Keratinocyte (primary cell): ENCODE data around the gene ZNF195. TPM values are rescaled to one million over a fixed set of nuclear protein-coding genes. Genes with fewer than 3 reads are reported as not detected.

ENCODE experiments used
- DNase-seq: peaks from one replicate; pipeline ENCODE4 v3.0.0-alpha.2; 2011; ENCODE audit warnings: low read depth, missing footprints, low spot score
- FAIRE-seq: peaks from 2 replicates; lab custom pipeline; 2011; peaks lifted over from hg19 to GRCh38; lab: Jason Lieb, UNC
- H2AFZ ChIP-seq: 2 replicates; pipeline ENCODE4 v1.6.0; 2012; ENCODE audit warnings: low read length, control low read depth, inconsistent platforms; ENCODE audit not compliant: control insufficient read depth
- H3K27ac ChIP-seq: 2 replicates; pipeline ENCODE4 v1.5.1; 2011; ENCODE audit warnings: low read length; ENCODE audit not compliant: control insufficient read depth, insufficient read depth
- H3K27me3 ChIP-seq: 3 replicates; pipeline ENCODE4 v1.6.0; 2011; ENCODE audit warnings: low read length; ENCODE audit not compliant: control insufficient read depth, insufficient read depth; ENCODE audit errors: extremely low read depth
- H3K36me3 ChIP-seq, 2 experiments: 2 replicates in 1 of 2; 3 replicates in 1 of 2; pipeline ENCODE4 v1.5.1; 2011; ENCODE audit warnings: low read length in 2 of 2, mild to moderate bottlenecking in 1 of 2; ENCODE audit not compliant: control insufficient read depth in 2 of 2, insufficient read depth in 2 of 2; ENCODE audit errors: extremely low read depth in 1 of 2
- H3K4me1 ChIP-seq: 3 replicates; pipeline ENCODE4 v1.5.1; 2011; ENCODE audit warnings: low read length; ENCODE audit not compliant: control insufficient read depth, insufficient read depth; ENCODE audit errors: extremely low read depth
- H3K4me2 ChIP-seq: 3 replicates; pipeline ENCODE4 v1.6.0; 2011; ENCODE audit warnings: low read depth, low read length; ENCODE audit not compliant: control insufficient read depth, insufficient read depth; ENCODE audit errors: extremely low read depth
- H3K4me3 ChIP-seq, 3 experiments: fragments of 200-600 bp in 1 of 3; sonication (generic) in 1 of 3; 2 replicates in 2 of 3; 3 replicates in 1 of 3; pipeline ENCODE4 v1.5.1; 2011 to 2016; ENCODE audit warnings: low read length in 3 of 3, mild to moderate bottlenecking in 3 of 3, control low read depth in 2 of 3, inconsistent platforms in 1 of 3, low read depth in 1 of 3, mixed read lengths in 1 of 3, mixed run types in 1 of 3, moderate library complexity in 1 of 3; ENCODE audit not compliant: control insufficient read depth in 2 of 3, insufficient read depth in 2 of 3; ENCODE audit errors: extremely low read depth in 1 of 3
- H3K79me2 ChIP-seq: 2 replicates; pipeline ENCODE4 v1.6.0; 2012; ENCODE audit warnings: low read length; ENCODE audit not compliant: control insufficient read depth, insufficient read depth
- H3K9ac ChIP-seq: 3 replicates; pipeline ENCODE4 v1.6.0; 2011; ENCODE audit warnings: low read length; ENCODE audit not compliant: control insufficient read depth, insufficient read depth; ENCODE audit errors: extremely low read depth
- H3K9me1 ChIP-seq: 3 replicates; pipeline ENCODE4 v1.6.0; 2011; ENCODE audit warnings: low read length; ENCODE audit not compliant: control insufficient read depth, insufficient read depth; ENCODE audit errors: extremely low read depth
- H3K9me3 ChIP-seq: 2 replicates; pipeline ENCODE4 v1.5.1; 2012; ENCODE audit warnings: low read depth, low read length; ENCODE audit not compliant: control insufficient read depth
- H4K20me1 ChIP-seq: 3 replicates; pipeline ENCODE4 v1.6.0; 2011; ENCODE audit warnings: low read length; ENCODE audit not compliant: control insufficient read depth, insufficient read depth; ENCODE audit errors: extremely low read depth
- EZH2 ChIP-seq: IDR thresholded peaks from one replicate; pipeline ENCODE4 v1.6.1; 2012; ENCODE audit warnings: inconsistent platforms, mild to moderate bottlenecking, low read length, moderate library complexity
- dilution Hi-C: fragments of 300-500 bp; cut with MboI; formaldehyde crosslinking; loops from one replicate; pipeline ENCODE4 v1.7.0; 2020; ENCODE audit warnings: low sequenced_read_pairs; ENCODE audit not compliant: extremely low pct_ligation_motif_present
- polyA plus RNA-seq, 5 experiments: library from polyadenylated mRNA; depleted of rRNA in 3 of 5; stranded (reverse) in 3 of 5; stranded (forward) in 1 of 5; unstranded in 1 of 5; fragments of >200 nt; gene quantifications; 1 replicate in 1 of 5; 2 replicates in 3 of 5; 3 replicates in 1 of 5; pipeline versions ENCODE4 v1.2.1 to v1.2.3, GENCODE V29; 2011 to 2012; ENCODE audit warnings: missing spikeins in 2 of 5, low read depth in 1 of 5, low replicate concordance in 1 of 5
- TF ChIP-seq, protein P1 (sequence below), 3 experiments: IDR thresholded peaks in 1 of 3; conservative IDR thresholded peaks in 1 of 3; optimal IDR thresholded peaks in 1 of 3; 2 replicates in 2 of 3; 3 replicates in 1 of 3; pipeline versions ENCODE3 to v1.5.1; 2011; ENCODE audit warnings: low read length in 3 of 3, mild to moderate bottlenecking in 3 of 3, moderate library complexity in 2 of 3, control low read depth in 1 of 3, inconsistent platforms in 1 of 3; ENCODE audit not compliant: insufficient read depth in 2 of 3; ENCODE audit errors: extremely low read depth in 1 of 3

ZNF195 gene
- polyA plus RNA-seq, 1 donor (not counting 4 experiments of a cell fraction or from before 2014, with no cell fraction given), result 27.4 TPM

DNA sequence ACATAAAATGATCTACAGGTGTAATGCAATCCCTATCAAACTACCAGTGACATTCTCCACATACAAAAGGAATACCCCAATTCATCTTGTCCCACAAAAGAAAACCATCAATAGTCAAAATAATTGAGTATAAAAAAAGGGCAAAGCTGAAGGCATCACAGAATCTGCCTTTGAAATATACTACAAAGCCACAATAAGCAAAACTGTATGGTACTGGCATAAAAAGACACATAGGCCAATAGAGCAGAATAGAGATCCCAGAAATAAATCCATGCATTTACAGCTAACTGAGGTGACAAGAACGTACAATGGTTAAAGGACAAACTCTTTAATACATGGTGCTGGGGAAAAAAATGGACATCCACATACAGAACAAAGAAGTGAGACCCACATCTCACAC is 31.8 kb downstream of the ZNF195 start:
- TF ChIP-seq, protein P1, sequence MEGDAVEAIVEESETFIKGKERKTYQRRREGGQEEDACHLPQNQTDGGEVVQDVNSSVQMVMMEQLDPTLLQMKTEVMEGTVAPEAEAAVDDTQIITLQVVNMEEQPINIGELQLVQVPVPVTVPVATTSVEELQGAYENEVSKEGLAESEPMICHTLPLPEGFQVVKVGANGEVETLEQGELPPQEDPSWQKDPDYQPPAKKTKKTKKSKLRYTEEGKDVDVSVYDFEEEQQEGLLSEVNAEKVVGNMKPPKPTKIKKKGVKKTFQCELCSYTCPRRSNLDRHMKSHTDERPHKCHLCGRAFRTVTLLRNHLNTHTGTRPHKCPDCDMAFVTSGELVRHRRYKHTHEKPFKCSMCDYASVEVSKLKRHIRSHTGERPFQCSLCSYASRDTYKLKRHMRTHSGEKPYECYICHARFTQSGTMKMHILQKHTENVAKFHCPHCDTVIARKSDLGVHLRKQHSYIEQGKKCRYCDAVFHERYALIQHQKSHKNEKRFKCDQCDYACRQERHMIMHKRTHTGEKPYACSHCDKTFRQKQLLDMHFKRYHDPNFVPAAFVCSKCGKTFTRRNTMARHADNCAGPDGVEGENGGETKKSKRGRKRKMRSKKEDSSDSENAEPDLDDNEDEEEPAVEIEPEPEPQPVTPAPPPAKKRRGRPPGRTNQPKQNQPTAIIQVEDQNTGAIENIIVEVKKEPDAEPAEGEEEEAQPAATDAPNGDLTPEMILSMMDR (optimal IDR thresholded peaks at IDR 0.05 in 1 of 3, IDR thresholded peaks at IDR 0.05 in 1 of 3, conservative IDR thresholded peaks at IDR 0.05 in 1 of 3; ENCODE audit: extremely low read depth in 1 of 3, insufficient read depth in 2 of 3, low read length in 3 of 3), result no peak
- no peak for TF ChIP-seq EZH2
- Histone ChIP-seq H3K4me3 (no peak overlapping the region), H3K4me1 (no peaks in the 10 kb centered on the region), H4K20me1 (no peaks in the 10 kb centered on the region), H3K9me3 (peaks cover 6% of the 10 kb centered on the region), H3K27ac (no peak overlapping the region), H3K79me2 (no peaks in the 10 kb centered on the region), H3K36me3 (no peaks in the 10 kb centered on the region), H3K4me2 (no peak overlapping the region), H3K27me3 (peaks cover 6% of the 10 kb centered on the region), H3K9ac (no peak overlapping the region), H2AFZ (no peak overlapping the region), H3K9me1 (no peaks in the 10 kb centered on the region)
- no peak for DNase-seq
- dilution Hi-C loops, result no loop called here
- no peak for FAIRE-seq

DNA sequence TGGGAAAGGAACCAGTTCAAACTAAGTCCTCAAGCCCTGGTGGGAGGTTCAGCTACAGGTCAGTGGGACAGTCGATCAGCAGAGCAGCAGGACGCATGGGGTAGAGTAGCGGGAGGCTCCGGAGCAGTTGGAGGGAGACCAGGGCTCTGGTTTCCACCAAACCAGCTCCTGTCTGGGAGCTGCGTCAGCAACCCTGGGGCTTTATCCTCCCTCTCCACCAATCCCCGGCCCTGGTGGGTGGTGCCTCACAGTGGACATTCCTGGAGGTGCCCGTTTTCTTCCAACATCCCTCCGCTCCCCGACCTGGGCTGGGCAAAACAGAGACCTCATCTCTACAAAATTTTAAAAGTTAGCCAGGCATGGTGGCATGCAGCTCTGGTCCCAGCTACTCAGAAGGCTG is 32.4 kb downstream of the ZNF195 start:
- TF ChIP-seq EZH2, result no peak
- TF ChIP-seq, protein P1 (optimal IDR thresholded peaks at IDR 0.05 in 1 of 3, IDR thresholded peaks at IDR 0.05 in 1 of 3, conservative IDR thresholded peaks at IDR 0.05 in 1 of 3; ENCODE audit: extremely low read depth in 1 of 3, insufficient read depth in 2 of 3, low read length in 3 of 3), result no peak
- no peak overlapping the region for H3K9ac ChIP-seq
- no peak overlapping the region for H3K4me2 ChIP-seq
- dilution Hi-C loops, result no loop called here
- no peak for FAIRE-seq
- H3K27ac ChIP-seq, result no peak overlapping the region
- no peak overlapping the region for H3K4me3 ChIP-seq
- no peak for DNase-seq
- H3K36me3 ChIP-seq, result no peaks in the 10 kb centered on the region
- H2AFZ ChIP-seq, result no peak overlapping the region
- H3K27me3 ChIP-seq, result peaks cover 6% of the 10 kb centered on the region
- H3K9me3 ChIP-seq, result peaks cover 6% of the 10 kb centered on the region
- H4K20me1 ChIP-seq, result no peaks in the 10 kb centered on the region
- H3K79me2 ChIP-seq, result no peaks in the 10 kb centered on the region
- no peaks in the 10 kb centered on the region for H3K4me1 ChIP-seq
- H3K9me1 ChIP-seq, result no peaks in the 10 kb centered on the region
